RPMI8226 (cell line): ENCODE results near the gene ZNF808.
"Not testable (repeated sequence)": the region's sequence is repeated elsewhere in the genome, so short reads cannot be mapped to it uniquely, and the experiment has no call there.

ENCODE experiments used
- DNase-seq: peaks from one replicate; pipeline ENCODE4 v3.0.0-alpha.2; 2015

ZNF808 gene

GRCh38 chr19:52527134-52527955 is at the start of gene ZNF808:
ZNF808 (plus strand) TSS chr19:52527668; CDS start chr19:52543285, 15,617 bp downstream.
- peak; percentile 95 for DNase-seq

GRCh38 chr19:52484111-52484743 is 43.2 kb upstream of the ZNF808 start:
- DNase-seq: not testable (repeated sequence)

GRCh38 chr19:52485064-52485463 is 42.4 kb upstream of the ZNF808 start:
- DNase-seq: not testable (repeated sequence)

GRCh38 chr19:52485561-52486240 is 41.8 kb upstream of the ZNF808 start:
- not testable (repeated sequence) for DNase-seq

- peak; percentile 70 for DNase-seq
Measured at GRCh38 chr19:52492201-52492993, 35.1 kb upstream of the ZNF808 start.

GRCh38 chr19:52492994-52493470 is 34.4 kb upstream of the ZNF808 start:
- DNase-seq: peak; percentile 24

- DNase-seq: no peak
Measured at GRCh38 chr19:52494518-52494917, 33.0 kb upstream of the ZNF808 start.

- no peak for DNase-seq
Measured at GRCh38 chr19:52498571-52498970, 28.9 kb upstream of the ZNF808 start.

GRCh38 chr19:52500474-52500873 is 27.0 kb upstream of the ZNF808 start:
- DNase-seq: not testable (repeated sequence)

- DNase-seq: not testable (repeated sequence)
Measured at GRCh38 chr19:52500991-52501390, 26.5 kb upstream of the ZNF808 start.

- DNase-seq: no peak
Measured at GRCh38 chr19:52507266-52507665, 20.2 kb upstream of the ZNF808 start.

GRCh38 chr19:52516191-52516590 is 11.3 kb upstream of the ZNF808 start:
- no peak for DNase-seq

- DNase-seq: no peak
Measured at GRCh38 chr19:52518646-52519045, 8.8 kb upstream of the ZNF808 start.

- DNase-seq: not testable (repeated sequence)
Measured at GRCh38 chr19:52519175-52519574, 8.3 kb upstream of the ZNF808 start.

- DNase-seq: no peak
Measured at GRCh38 chr19:52520013-52520412, 7.5 kb upstream of the ZNF808 start.

- no peak for DNase-seq
Measured at GRCh38 chr19:52522551-52522950, 4.9 kb upstream of the ZNF808 start.

GRCh38 chr19:52524086-52524485 is 3.4 kb upstream of the ZNF808 start:
- no peak for DNase-seq

- DNase-seq: peak; percentile 12
Measured at GRCh38 chr19:52527956-52528351, 486 bp downstream of the ZNF808 start.

- no peak for DNase-seq
Measured at GRCh38 chr19:52532480-52532879, 5.0 kb downstream of the ZNF808 start.

GRCh38 chr19:52533901-52534300 is 6.4 kb downstream of the ZNF808 start:
- DNase-seq: no peak

GRCh38 chr19:52535385-52535770 is 7.9 kb downstream of the ZNF808 start:
- DNase-seq: not testable (repeated sequence)

- DNase-seq: no peak
Measured at GRCh38 chr19:52535771-52536447, 8.4 kb downstream of the ZNF808 start.
